WERI-Rb-1 (cell line): Measurements from ENCODE around the gene ADARB2.

Experiments
- DNase-seq: peaks from one replicate; pipeline ENCODE4 v3.0.0-alpha.2; 2020
- H3K27ac ChIP-seq: fragments of 250-450 bp; sonication (Bioruptor Pico); 2 replicates; pipeline ENCODE4 v1.5.1; 2020; ENCODE audit warnings: mild to moderate bottlenecking, moderate library complexity
- H3K27me3 ChIP-seq: fragments of 250-450 bp; sonication (Bioruptor Pico); 2 replicates; pipeline ENCODE4 v1.5.1; 2021; ENCODE audit warnings: mild to moderate bottlenecking, low read depth, moderate library complexity; ENCODE audit not compliant: insufficient read depth, severe bottlenecking
- H3K36me3 ChIP-seq: fragments of 250-450 bp; sonication (Bioruptor Pico); 2 replicates; pipeline ENCODE4 v1.5.1; 2020; ENCODE audit warnings: mild to moderate bottlenecking, moderate library complexity
- H3K4me3 ChIP-seq: 2 replicates; pipeline ENCODE4 v1.5.1; 2011; ENCODE audit warnings: low read depth, mild to moderate bottlenecking, control low read depth, low read length
- H3K9me3 ChIP-seq: fragments of 250-450 bp; sonication (Bioruptor Pico); 2 replicates; pipeline ENCODE4 v1.5.1; 2021; ENCODE audit warnings: mild to moderate bottlenecking, moderate library complexity; ENCODE audit not compliant: severe bottlenecking
- TF ChIP-seq, protein P1 (sequence below): IDR thresholded peaks from 2 replicates; pipeline ENCODE4 v1.5.1; 2011; ENCODE audit warnings: low read depth, mild to moderate bottlenecking, control low read depth, inconsistent platforms, low read length

Gene ADARB2

DNA sequence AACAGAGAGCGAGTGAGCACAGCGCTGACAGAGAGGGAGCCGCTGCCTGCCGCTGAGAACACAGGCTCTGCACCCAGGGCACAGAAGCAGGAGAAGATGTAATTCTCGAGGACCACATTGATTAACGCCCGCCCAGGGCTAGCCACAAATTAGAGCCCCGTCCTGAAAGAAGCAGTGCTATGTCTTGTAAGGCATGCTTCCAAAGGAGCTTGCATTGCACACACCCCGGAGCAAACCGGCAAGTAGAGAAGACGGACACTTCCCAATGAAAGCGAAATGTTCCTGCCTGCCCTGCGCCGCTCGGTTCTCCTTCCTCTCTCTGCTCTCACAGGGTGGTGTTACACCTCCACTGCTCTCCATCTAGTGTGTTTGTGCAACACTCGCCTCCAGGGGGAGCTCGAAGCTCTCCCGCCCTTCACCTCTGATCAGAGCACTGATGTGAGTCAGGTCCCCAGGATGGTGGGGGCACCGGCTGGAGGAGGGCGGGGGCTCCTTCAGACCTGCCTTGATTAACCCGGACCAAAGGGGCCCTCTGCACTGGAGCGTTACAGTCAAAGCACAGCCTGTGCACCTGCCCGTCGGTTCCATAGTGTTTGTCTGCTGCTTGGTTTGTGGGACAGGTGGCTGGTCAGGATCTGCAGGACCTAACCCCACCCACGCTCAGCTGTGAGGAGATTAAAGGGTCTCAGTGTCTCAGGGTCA is 316.5 kb downstream of the ADARB2 start:
- Histone ChIP-seq H3K27me3 (peaks cover 3% of the 10 kb centered on the region), H3K27ac (no peak overlapping the region), H3K9me3 (no peaks in the 10 kb centered on the region), H3K4me3 (no peak overlapping the region), H3K36me3 (no peaks in the 10 kb centered on the region)
- TF ChIP-seq, protein P1, sequence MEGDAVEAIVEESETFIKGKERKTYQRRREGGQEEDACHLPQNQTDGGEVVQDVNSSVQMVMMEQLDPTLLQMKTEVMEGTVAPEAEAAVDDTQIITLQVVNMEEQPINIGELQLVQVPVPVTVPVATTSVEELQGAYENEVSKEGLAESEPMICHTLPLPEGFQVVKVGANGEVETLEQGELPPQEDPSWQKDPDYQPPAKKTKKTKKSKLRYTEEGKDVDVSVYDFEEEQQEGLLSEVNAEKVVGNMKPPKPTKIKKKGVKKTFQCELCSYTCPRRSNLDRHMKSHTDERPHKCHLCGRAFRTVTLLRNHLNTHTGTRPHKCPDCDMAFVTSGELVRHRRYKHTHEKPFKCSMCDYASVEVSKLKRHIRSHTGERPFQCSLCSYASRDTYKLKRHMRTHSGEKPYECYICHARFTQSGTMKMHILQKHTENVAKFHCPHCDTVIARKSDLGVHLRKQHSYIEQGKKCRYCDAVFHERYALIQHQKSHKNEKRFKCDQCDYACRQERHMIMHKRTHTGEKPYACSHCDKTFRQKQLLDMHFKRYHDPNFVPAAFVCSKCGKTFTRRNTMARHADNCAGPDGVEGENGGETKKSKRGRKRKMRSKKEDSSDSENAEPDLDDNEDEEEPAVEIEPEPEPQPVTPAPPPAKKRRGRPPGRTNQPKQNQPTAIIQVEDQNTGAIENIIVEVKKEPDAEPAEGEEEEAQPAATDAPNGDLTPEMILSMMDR: peak; percentile 71
- peak; percentile 46 for DNase-seq

DNA sequence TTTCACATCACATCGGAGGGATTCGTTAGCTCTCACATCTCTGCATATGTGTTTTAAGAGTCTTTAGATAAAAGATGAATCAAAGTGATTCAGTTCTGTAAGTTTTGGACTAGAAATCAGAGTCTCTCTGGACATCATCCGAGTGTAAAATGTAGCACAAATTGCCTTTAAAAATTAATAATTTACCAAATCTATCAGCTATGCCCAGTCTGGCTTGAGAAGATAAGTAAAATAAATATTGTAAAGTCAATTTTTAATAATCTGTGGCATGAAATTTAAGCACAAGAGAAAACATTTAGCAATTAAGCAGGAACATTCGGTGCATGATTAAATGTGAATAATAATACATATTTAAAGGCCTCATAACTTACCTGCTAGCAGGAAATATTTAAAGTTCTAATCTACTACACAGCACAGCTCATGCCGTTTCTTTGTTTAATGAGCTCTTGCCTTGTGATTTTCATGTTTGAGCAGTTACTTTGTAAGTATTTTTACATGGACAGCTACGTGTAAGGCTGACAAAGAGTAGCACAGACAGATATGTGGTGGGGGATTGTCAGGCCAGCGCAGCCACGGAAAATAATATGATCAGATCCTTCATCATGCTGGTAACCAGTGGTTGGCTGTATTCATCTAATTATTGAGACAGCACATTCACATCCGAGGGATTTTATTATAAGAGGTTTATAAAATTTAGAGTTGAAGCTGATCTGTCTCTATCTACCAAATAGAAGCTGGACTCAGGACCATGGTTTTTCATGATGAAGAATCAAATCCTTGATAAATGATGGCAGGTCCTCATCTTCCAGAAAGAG is 317.3 kb downstream of the ADARB2 start:
- H3K27me3 ChIP-seq: peaks cover 3% of the 10 kb centered on the region
- TF ChIP-seq, protein P1: no peak
- no peaks in the 10 kb centered on the region for H3K9me3 ChIP-seq
- no peak overlapping the region for H3K27ac ChIP-seq
- no peaks in the 10 kb centered on the region for H3K36me3 ChIP-seq
- no peak for DNase-seq
- no peak overlapping the region for H3K4me3 ChIP-seq

DNA sequence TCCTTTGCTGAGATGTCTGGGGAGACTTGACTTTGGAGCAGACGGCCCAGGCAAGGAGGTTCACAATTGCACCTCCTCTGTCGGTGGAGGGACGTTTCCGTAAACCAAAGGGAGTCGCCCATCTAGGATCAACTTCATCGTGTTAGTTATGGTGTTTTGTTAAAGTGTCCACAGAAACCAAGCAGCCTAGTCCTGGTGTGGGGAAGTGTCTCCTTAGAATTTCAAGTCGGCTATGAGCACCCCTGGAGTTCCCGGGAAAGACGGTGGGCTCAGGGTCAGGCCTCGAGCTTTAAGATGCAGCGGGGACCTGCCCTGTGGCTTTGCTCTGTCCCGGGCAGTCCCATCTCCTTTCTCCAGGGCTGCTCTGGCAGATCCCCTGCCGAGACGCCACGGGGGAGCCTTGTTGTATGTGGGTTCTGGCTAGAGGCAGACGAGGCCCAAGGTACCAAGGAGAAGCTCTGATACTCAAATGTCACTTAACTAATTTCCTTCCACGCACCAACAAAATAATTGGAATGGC is 319.2 kb downstream of the ADARB2 start:
- no peak overlapping the region for H3K4me3 ChIP-seq
- peaks cover 3% of the 10 kb centered on the region for H3K27me3 ChIP-seq
- H3K36me3 ChIP-seq: no peaks in the 10 kb centered on the region
- no peak overlapping the region for H3K27ac ChIP-seq
- DNase-seq: no peak
- H3K9me3 ChIP-seq: no peaks in the 10 kb centered on the region
- TF ChIP-seq, protein P1: no peak

DNA sequence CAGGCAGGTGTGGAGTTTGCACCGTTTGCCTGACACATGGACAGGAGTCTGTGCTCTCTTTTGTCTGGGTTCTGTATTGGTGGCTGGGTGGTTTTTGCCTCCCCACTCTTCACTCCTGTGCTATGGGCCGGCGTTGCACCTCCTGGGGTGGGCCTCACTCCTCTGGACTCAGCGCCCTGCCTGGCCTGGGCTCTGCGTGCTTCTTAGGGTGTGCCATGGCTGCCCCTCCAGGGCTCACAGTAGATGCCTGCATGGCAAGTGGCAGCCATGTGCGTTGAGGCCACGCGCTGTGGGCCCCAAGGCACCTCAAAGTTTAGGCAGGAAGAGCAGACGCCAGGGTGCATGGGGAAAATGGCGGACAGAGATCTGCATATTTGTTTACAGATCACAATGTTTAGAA is 319.8 kb downstream of the ADARB2 start:
- H3K27me3 ChIP-seq: peaks cover 3% of the 10 kb centered on the region
- no peak for DNase-seq
- TF ChIP-seq, protein P1: no peak
- H3K27ac ChIP-seq: no peak overlapping the region
- H3K9me3 ChIP-seq: no peaks in the 10 kb centered on the region
- no peaks in the 10 kb centered on the region for H3K36me3 ChIP-seq
- no peak overlapping the region for H3K4me3 ChIP-seq

DNA sequence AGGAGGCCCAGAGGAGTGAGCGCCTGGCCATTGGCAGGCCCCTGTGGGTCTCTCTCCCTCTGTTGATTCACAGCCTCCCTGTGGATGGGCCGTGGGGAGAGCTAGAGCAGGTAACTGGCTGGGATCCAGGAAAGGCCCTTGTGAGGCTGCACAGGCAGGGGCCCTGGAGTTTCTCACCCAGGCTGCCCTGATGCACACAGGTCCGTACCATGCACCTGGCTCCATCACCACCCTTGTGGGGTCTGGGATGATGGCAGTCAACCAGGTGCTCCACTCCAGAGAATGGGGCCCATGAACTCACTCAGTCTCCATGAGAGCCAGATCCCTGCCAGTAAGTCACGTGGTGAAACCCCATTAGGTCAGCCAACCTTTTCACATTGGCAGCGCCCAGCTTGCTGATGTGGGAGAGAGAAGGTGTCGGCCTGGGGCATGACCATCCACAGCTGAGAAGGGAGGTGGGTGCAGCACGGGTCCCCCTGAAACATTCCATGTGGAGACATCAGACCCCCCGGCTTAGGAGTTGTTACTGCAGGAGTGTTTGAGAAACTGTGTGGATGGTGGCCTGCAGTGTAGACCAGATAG is 320.8 kb downstream of the ADARB2 start:
- Histone ChIP-seq H3K27me3 (peaks cover 3% of the 10 kb centered on the region), H3K36me3 (no peaks in the 10 kb centered on the region), H3K9me3 (no peaks in the 10 kb centered on the region), H3K4me3 (no peak overlapping the region), H3K27ac (no peak overlapping the region)
- DNase-seq: no peak
- TF ChIP-seq, protein P1: no peak
